HUES48 (cell line): ENCODE data around the gene BRINP1.

Source experiments
- H3K27ac ChIP-seq: one replicate; pipeline ENCODE4 v1.7.0; 2013; ENCODE audit warnings: low read depth, low read length, inconsistent platforms
- H3K27me3 ChIP-seq: 2 replicates; pipeline ENCODE4 v1.6.1; 2013; ENCODE audit warnings: mild to moderate bottlenecking, low read length; ENCODE audit not compliant: control insufficient read depth, insufficient read depth
- H3K36me3 ChIP-seq: 2 replicates; pipeline ENCODE4 v1.6.1; 2013; ENCODE audit warnings: low read length; ENCODE audit not compliant: control insufficient read depth, insufficient read depth
- H3K4me1 ChIP-seq: 2 replicates; pipeline ENCODE4 v1.6.1; 2013; ENCODE audit warnings: mild to moderate bottlenecking, low read length; ENCODE audit not compliant: control insufficient read depth, insufficient read depth
- H3K4me3 ChIP-seq: 2 replicates; pipeline ENCODE4 v1.5.1; 2013; ENCODE audit warnings: mild to moderate bottlenecking, low read depth, low read length
- H3K9ac ChIP-seq: 2 replicates; pipeline ENCODE4 v1.6.1; 2013; ENCODE audit warnings: mild to moderate bottlenecking, low read depth, low read length, moderate library complexity
- H3K9me3 ChIP-seq: 2 replicates; pipeline ENCODE4 v1.6.1; 2013; ENCODE audit warnings: low read length; ENCODE audit not compliant: control insufficient read depth, insufficient read depth

Gene BRINP1

GRCh38 chr9:119251936-119252335 is 117.3 kb downstream of the BRINP1 start:
- H3K4me1 ChIP-seq = 0 out of 2 replicates have a peak, but pooled peaks cover 5% of the 10 kb centered on the region
- H3K27ac ChIP-seq = no peak overlapping the region
- no peaks in the 10 kb centered on the region for H3K36me3 ChIP-seq
- no peaks in the 10 kb centered on the region for H3K9me3 ChIP-seq
- H3K4me3 ChIP-seq = no peak overlapping the region
- H3K9ac ChIP-seq = no peak overlapping the region
- no peaks in the 10 kb centered on the region for H3K27me3 ChIP-seq

- H3K4me1 ChIP-seq = 0 out of 2 replicates have a peak, but pooled peaks cover 5% of the 10 kb centered on the region
- no peak overlapping the region for H3K9ac ChIP-seq
- no peak overlapping the region for H3K27ac ChIP-seq
- H3K9me3 ChIP-seq = no peaks in the 10 kb centered on the region
- H3K4me3 ChIP-seq = no peak overlapping the region
- no peaks in the 10 kb centered on the region for H3K27me3 ChIP-seq
- no peaks in the 10 kb centered on the region for H3K36me3 ChIP-seq
Measured at GRCh38 chr9:119250730-119251129, 118.5 kb downstream of the BRINP1 start.

- H3K4me1 ChIP-seq = no peaks in the 10 kb centered on the region
- peaks cover 12% of the 10 kb centered on the region for H3K36me3 ChIP-seq
- H3K27ac ChIP-seq = no peak overlapping the region
- no peak overlapping the region for H3K9ac ChIP-seq
- H3K4me3 ChIP-seq = no peak overlapping the region
- H3K27me3 ChIP-seq = no peaks in the 10 kb centered on the region
- H3K9me3 ChIP-seq = no peaks in the 10 kb centered on the region
Measured at GRCh38 chr9:119240546-119240945, 128.7 kb downstream of the BRINP1 start.

GRCh38 chr9:119234636-119235035 is 134.6 kb downstream of the BRINP1 start:
- Histone ChIP-seq H3K4me1 (no peaks in the 10 kb centered on the region), H3K9ac (no peak overlapping the region), H3K27ac (no peak overlapping the region), H3K27me3 (no peaks in the 10 kb centered on the region), H3K36me3 (no peaks in the 10 kb centered on the region; the same call in 1 of the 2 replicates), H3K4me3 (no peak overlapping the region), H3K9me3 (no peaks in the 10 kb centered on the region)

GRCh38 chr9:119227422-119227821 is 141.8 kb downstream of the BRINP1 start:
- Histone ChIP-seq H3K27me3 (no peaks in the 10 kb centered on the region), H3K4me1 (no peaks in the 10 kb centered on the region), H3K4me3 (no peak overlapping the region), H3K9me3 (no peaks in the 10 kb centered on the region), H3K27ac (no peak overlapping the region), H3K36me3 (no peaks in the 10 kb centered on the region), H3K9ac (no peak overlapping the region)

- no peak overlapping the region for H3K9ac ChIP-seq
- H3K36me3 ChIP-seq = no peaks in the 10 kb centered on the region
- no peak overlapping the region for H3K27ac ChIP-seq
- H3K9me3 ChIP-seq = no peaks in the 10 kb centered on the region
- no peaks in the 10 kb centered on the region; the same call in 1 of the 2 replicates for H3K4me1 ChIP-seq
- H3K4me3 ChIP-seq = no peak overlapping the region
- H3K27me3 ChIP-seq = no peaks in the 10 kb centered on the region
Measured at GRCh38 chr9:119224431-119224830, 144.8 kb downstream of the BRINP1 start.

GRCh38 chr9:119221276-119221675 is 148.0 kb downstream of the BRINP1 start:
- H3K9me3 ChIP-seq = no peaks in the 10 kb centered on the region
- no peaks in the 10 kb centered on the region for H3K36me3 ChIP-seq
- H3K27me3 ChIP-seq = no peaks in the 10 kb centered on the region
- H3K4me3 ChIP-seq = no peak overlapping the region
- H3K4me1 ChIP-seq = no peaks in the 10 kb centered on the region; the same call in 1 of the 2 replicates
- H3K9ac ChIP-seq = no peak overlapping the region
- no peak overlapping the region for H3K27ac ChIP-seq

GRCh38 chr9:119218293-119218692 is 150.9 kb downstream of the BRINP1 start:
- Histone ChIP-seq H3K9ac (no peak overlapping the region), H3K27ac (no peak overlapping the region), H3K4me1 (no peaks in the 10 kb centered on the region; the same call in 1 of the 2 replicates), H3K9me3 (no peaks in the 10 kb centered on the region), H3K36me3 (peaks cover 8% of the 10 kb centered on the region), H3K4me3 (no peak overlapping the region), H3K27me3 (no peaks in the 10 kb centered on the region)

DNA sequence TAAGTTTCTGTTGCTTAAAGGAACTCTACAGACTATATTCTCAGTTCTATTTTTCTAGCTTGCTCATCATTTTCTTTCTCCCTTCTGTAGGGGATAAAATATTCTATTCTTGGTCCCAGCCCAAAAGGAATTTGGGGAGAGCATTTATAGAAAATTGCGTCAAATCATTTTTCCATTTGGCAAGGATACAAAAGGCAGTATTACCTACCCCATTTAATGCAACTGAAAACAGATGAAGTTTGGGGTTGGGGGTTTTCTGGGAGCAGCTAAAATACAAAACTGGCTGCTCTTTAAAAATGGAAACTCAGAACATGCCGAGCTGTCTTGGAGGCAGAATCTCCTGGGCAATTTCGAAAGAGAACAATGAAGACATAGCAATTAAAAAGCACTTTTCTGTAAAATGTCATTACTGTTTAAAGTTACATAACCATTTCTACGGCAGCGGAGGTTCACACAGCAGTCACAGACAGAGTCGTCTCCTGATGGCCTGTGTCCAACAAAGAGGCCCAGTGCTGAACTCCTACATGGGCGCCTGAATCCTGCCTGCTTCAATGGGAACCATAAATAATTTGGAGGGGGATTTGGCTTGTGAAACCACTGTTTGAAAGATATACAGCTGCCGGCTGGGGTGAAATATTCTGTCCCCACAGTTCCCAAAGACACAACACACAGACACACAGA is 152.4 kb downstream of the BRINP1 start:
- peaks cover 9% of the 10 kb centered on the region for H3K36me3 ChIP-seq
- H3K4me1 ChIP-seq = no peaks in the 10 kb centered on the region; the same call in 1 of the 2 replicates
- no peak overlapping the region for H3K27ac ChIP-seq
- no peak overlapping the region for H3K4me3 ChIP-seq
- H3K9me3 ChIP-seq = no peaks in the 10 kb centered on the region
- H3K9ac ChIP-seq = no peak overlapping the region
- no peaks in the 10 kb centered on the region for H3K27me3 ChIP-seq

DNA sequence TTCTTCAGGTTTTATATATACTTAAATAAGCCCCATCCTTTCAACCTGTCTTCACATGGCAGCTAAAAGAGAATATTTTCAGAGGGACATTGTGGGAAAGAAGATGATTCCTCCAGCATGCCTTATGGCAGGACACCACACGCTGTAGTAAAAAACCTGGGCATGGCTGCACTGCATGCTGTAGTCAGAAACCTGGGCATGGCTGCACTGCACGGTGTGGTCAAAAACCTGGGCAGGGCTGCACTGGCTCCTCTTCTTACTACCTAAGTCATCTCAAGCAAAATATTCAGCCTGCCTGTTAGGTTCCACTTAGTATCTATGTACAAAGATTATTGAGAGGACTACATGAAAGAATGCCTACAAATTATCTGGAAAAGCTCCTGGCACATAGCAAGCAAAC is 153.6 kb downstream of the BRINP1 start:
- Histone ChIP-seq H3K9ac (no peak overlapping the region), H3K9me3 (no peaks in the 10 kb centered on the region), H3K4me3 (no peak overlapping the region), H3K36me3 (peaks cover 9% of the 10 kb centered on the region), H3K27me3 (no peaks in the 10 kb centered on the region), H3K4me1 (no peaks in the 10 kb centered on the region; the same call in 1 of the 2 replicates), H3K27ac (no peak overlapping the region)

- H3K9ac ChIP-seq = no peak overlapping the region
- H3K4me3 ChIP-seq = no peak overlapping the region
Measured at GRCh38 chr9:119213471-119213870, 155.8 kb downstream of the BRINP1 start.

More at GRCh38 chr9:119213471-119213870, 155.8 kb downstream of the BRINP1 start:
- Histone ChIP-seq H3K4me1 (no peaks in the 10 kb centered on the region), H3K36me3 (peaks cover 11% of the 10 kb centered on the region), H3K27ac (no peak overlapping the region), H3K27me3 (no peaks in the 10 kb centered on the region), H3K9me3 (no peaks in the 10 kb centered on the region)
